K562 (cell line): ENCODE data around the gene MFAP3. TPM values are rescaled to one million over a fixed set of nuclear protein-coding genes. Genes with fewer than 3 reads are reported as not detected.

Experiments used
- ATAC-seq: fragments of 200-7000 bp; cut with Tn5 transposase; 3 replicates; pipeline ENCODE4 v1.9.1; 2020; ENCODE audit warnings: moderate library complexity
- BruUV-seq: library from RNA; stranded (reverse); fragments of 400-500 nt; replicated peaks from 2 replicates; lab custom pipeline; 2021; lab: Mats Ljungman, UMichigan
- CTCF ChIA-PET: fragments of 300-600 bp; formaldehyde crosslinking; extraction: SDS; loops from one replicate; lab custom pipeline; 2021; ENCODE audit warnings: low intra/inter-chr PET ratio; lab: Yijun Ruan, JAX
- POLR2A ChIA-PET: fragments of 300-600, 350-650 bp; sonication (Branson Sonifier 250); formaldehyde crosslinking; extraction: SDS; loops from one replicate; lab custom pipeline; 2021; ENCODE audit warnings: antibody characterized with exemption, inconsistent platforms; lab: Yijun Ruan, JAX
- DNase-seq, 4 experiments: peaks; one replicate each; pipeline versions ENCODE4 v3.0.0 to v3.0.0-alpha.2; 2011 to 2018; ENCODE audit warnings: low spot score in 3 of 4, mixed read lengths in 3 of 4; ENCODE audit errors: extremely low read depth in 1 of 4
- FAIRE-seq: peaks from 2 replicates; lab custom pipeline; 2011; peaks lifted over from hg19 to GRCh38; lab: Jason Lieb, UNC
- H2AFZ ChIP-seq: 2 replicates; pipeline ENCODE4 v1.6.0; 2011; ENCODE audit warnings: low read depth, low read length, control low read depth, inconsistent platforms
- H3K27ac ChIP-seq: fragments of 200-600 bp; 3 replicates; pipeline ENCODE4 v1.8.0; 2011; ENCODE audit warnings: low read depth, mild to moderate bottlenecking, control low read depth, inconsistent platforms, low read length, moderate library complexity, mixed read lengths; ENCODE audit errors: extremely low read depth
- H3K27me3 ChIP-seq, 2 experiments: fragments of 300-600 bp in 1 of 2; 2 replicates in 1 of 2; 3 replicates in 1 of 2; pipeline versions ENCODE4 v1.6.0 to v1.8.0; 2011; ENCODE audit warnings: inconsistent platforms in 2 of 2, low read length in 2 of 2, mild to moderate bottlenecking in 1 of 2, mixed read lengths in 1 of 2, moderate library complexity in 1 of 2; ENCODE audit not compliant: control insufficient read depth in 2 of 2, insufficient read depth in 2 of 2
- H3K36me3 ChIP-seq: fragments of 300-600 bp; 3 replicates; pipeline ENCODE4 v1.8.0; 2011; ENCODE audit warnings: mild to moderate bottlenecking, low read length, inconsistent platforms; ENCODE audit not compliant: control insufficient read depth, insufficient read depth
- H3K4me1 ChIP-seq, 2 experiments: fragments of 200-600 bp in 1 of 2; replicated peaks in 1 of 2; 2 replicates in 1 of 2; 3 replicates in 1 of 2; pipeline versions ENCODE4 v1.5.1 to v1.8.0; 2011; ENCODE audit warnings: inconsistent platforms in 2 of 2, low read length in 2 of 2, mild to moderate bottlenecking in 1 of 2, mixed read lengths in 1 of 2, moderate library complexity in 1 of 2; ENCODE audit not compliant: control insufficient read depth in 2 of 2, insufficient read depth in 2 of 2
- H3K4me2 ChIP-seq: 2 replicates; pipeline ENCODE4 v1.6.1; 2011; ENCODE audit warnings: low read length, control low read depth, inconsistent platforms, mixed read lengths; ENCODE audit not compliant: insufficient read depth
- H3K4me3 ChIP-seq: fragments of 200-600 bp; sonication (generic), shearing (Covaris generic); 2 replicates; pipeline ENCODE4 v1.5.1; 2016; ENCODE audit warnings: control low read depth, inconsistent platforms
- H3K79me2 ChIP-seq: fragments of 200-600 bp; 3 replicates; pipeline ENCODE4 v1.8.0; 2011; ENCODE audit warnings: low read length, inconsistent platforms; ENCODE audit not compliant: control insufficient read depth, insufficient read depth
- H3K9ac ChIP-seq, 2 experiments: 2 replicates each; pipeline versions ENCODE4 v1.6.0 to v1.6.1; 2011; ENCODE audit warnings: low read depth in 2 of 2, low read length in 2 of 2, control low read depth in 1 of 2, inconsistent platforms in 1 of 2, mild to moderate bottlenecking in 1 of 2, mixed read lengths in 1 of 2; ENCODE audit not compliant: insufficient read depth in 1 of 2
- H3K9me1 ChIP-seq: one replicate; pipeline ENCODE4 v1.6.0; 2011; ENCODE audit warnings: inconsistent platforms, mild to moderate bottlenecking, low read length, moderate library complexity; ENCODE audit not compliant: control insufficient read depth, insufficient read depth
- H3K9me3 ChIP-seq: replicated peaks from 2 replicates; pipeline ENCODE4 v1.5.1; 2011; ENCODE audit warnings: low read depth, low read length, inconsistent platforms; ENCODE audit not compliant: control insufficient read depth, insufficient read depth
- H4K20me1 ChIP-seq: replicated peaks from 2 replicates; pipeline ENCODE4 v1.6.1; 2011; ENCODE audit warnings: low read length, inconsistent platforms, mixed read lengths; ENCODE audit not compliant: control insufficient read depth, insufficient read depth
- HMG20B ChIP-seq: fragments of 250-450 bp; sonication (Bioruptor Pico); IDR thresholded peaks from 2 replicates; pipeline ENCODE4 v1.5.0; 2021; ENCODE audit warnings: mild to moderate bottlenecking
- MBD2 ChIP-seq: sonication (generic); IDR thresholded peaks from 2 replicates; pipeline ENCODE4 v1.6.1; 2016; ENCODE audit warnings: low read depth, borderline replicate concordance
- NR2C2 ChIP-seq, 2 experiments: fragments of 200-800 bp in 1 of 2; sonication (Bioruptor generic) in 1 of 2; sonication (generic) in 1 of 2; formaldehyde crosslinking in 1 of 2; IDR thresholded peaks; 2 replicates each; pipeline versions ENCODE4 v1.6.1 to v1.8.0; 2016 to 2022; ENCODE audit warnings: mild to moderate bottlenecking in 1 of 2, missing compliant biosample characterization in 1 of 2, missing genetic modification characterization in 1 of 2, missing genetic modification reagents in 1 of 2
- ZMIZ1 ChIP-seq, 2 experiments: fragments of 150-350 bp in 1 of 2; IDR thresholded peaks; 2 replicates each; pipeline ENCODE4 v1.6.1; 2012 to 2016; ENCODE audit warnings: low read depth in 2 of 2, low read length in 2 of 2, mild to moderate bottlenecking in 1 of 2, moderate library complexity in 1 of 2
- WGBS: fragments of 100-300 bp; shearing (Covaris generic); methylation state at CpG from one replicate; pipeline ENCODE4 v1.1.6; 2016; ENCODE audit warnings: low coverage, mixed read lengths; ENCODE audit not compliant: insufficient coverage; ENCODE audit errors: missing lambda C conversion rate; 5-methylcytosine and 5-hydroxymethylcytosine counted together
- in situ Hi-C: fragments of 300-500 bp; cut with MboI; formaldehyde crosslinking; loops from 4 replicates; pipeline ENCODE4 v1.15.0; 2018; ENCODE audit warnings: inconsistent platforms, mixed read lengths
- intact Hi-C: fragments of 100-400 bp; cut with micrococcal nuclease; formaldehyde crosslinking; loops from 2 replicates; pipeline ENCODE4 v1.14.2; 2022
- polyA plus RNA-seq, 8 experiments: library from polyadenylated mRNA; depleted of rRNA in 4 of 8; stranded (reverse) in 5 of 8; unstranded in 3 of 8; fragments of >200 nt; fragmentation: Nextera tagmentation in 2 of 8; fragmentation: Illumina TruSeq in 1 of 8; extraction: Ambion mirVana in 2 of 8; extraction: Trizol in 1 of 8; gene quantifications; 2 replicates each; pipeline versions ENCODE4 v1.2.1 to v1.2.3, GENCODE V29; 2011 to 2014; ENCODE audit warnings: inconsistent platforms in 1 of 8, missing spikeins in 1 of 8
- total RNA-seq, 7 experiments: library from RNA; depleted of rRNA in 6 of 7; stranded (reverse); fragments of >200 nt in 6 of 7; fragmentation: Illumina TruSeq in 2 of 7; extraction: Trizol in 2 of 7; gene quantifications; 2 replicates each; pipeline versions ENCODE4 v1.2.1 to v1.2.3, GENCODE V29; 2011 to 2021; ENCODE audit warnings: low replicate concordance in 1 of 7

Gene MFAP3
- total and polyA plus RNA-seq, 9 of the 15 experiments (the other 6 are each of a cell fraction or from before 2014, with no cell fraction given) = 9.5 to 39.1 (median 20.7) TPM

GRCh38 chr5:154077696-154078095, 38.9 kb downstream of the MFAP3 start:
- Histone ChIP-seq H3K27me3 (peaks cover 0 to 7% of the 10 kb centered on the region in 2 experiments; a peak in 2 of 5 replicates), H3K9me1 (no peaks in the 10 kb centered on the region), H3K27ac (no peak overlapping the region), H3K79me2 (no peaks in the 10 kb centered on the region), H2AFZ (no peak overlapping the region), H3K4me3 (no peak overlapping the region), H3K4me2 (no peak overlapping the region), H3K9ac (no peak overlapping the region), H4K20me1 (no peaks in the 10 kb centered on the region), H3K36me3 (no peaks in the 10 kb centered on the region), H3K9me3 (no peaks in the 10 kb centered on the region), H3K4me1 (no peaks in the 10 kb centered on the region; a peak in 1 of 5 replicates)
- no TSS peak for BruUV-seq
- ChIA-PET POLR2A (no interaction called here), CTCF (no interaction called here)
- WGBS = 7% methylated on average over 1 of the region's 1 CpG
- intact Hi-C loops = loop anchor here (10.0 kb wide), 1 partner anchor 447 kb away; no protein-coding TSS in a partner anchor
- in situ Hi-C loops = loop anchor here (10.0 kb wide), 1 partner anchor 527 kb away; no protein-coding TSS in a partner anchor
- FAIRE-seq (peak; percentile 19), DNase-seq (no peak), ATAC-seq (no peak)
- no peak for TF ChIP-seq HMG20B (CRISPR knock-in tag)
- no peak for TF ChIP-seq NR2C2 (CRISPR knock-in tag; IDR thresholded peaks at IDR 0.05)
- TF ChIP-seq NR2C2 (tag; IDR thresholded peaks at IDR 0.05) = peak; percentile 40; the same call in 1 of the 2 replicates
- TF ChIP-seq ZMIZ1 (IDR thresholded peaks at IDR 0.05; ENCODE audit: low read depth in 2 of 2, low read length in 2 of 2) = no peak
- no peak for TF ChIP-seq MBD2
